Smooth muscle cell (in vitro differentiated cells): ENCODE results near the gene WWC1. TPM values are rescaled to one million over a fixed set of nuclear protein-coding genes. Genes with fewer than 3 reads are reported as not detected.

Experiments
- DNase-seq: peaks from one replicate; lab custom pipeline; 2025; ENCODE audit not compliant: unreplicated experiment; lab: John Stamatoyannopoulos, UW
- H2AFZ ChIP-seq: fragments of 200-600 bp; sonication (generic); 2 replicates; pipeline ENCODE4 v1.6.0; 2016; ENCODE audit warnings: antibody characterized with exemption, low read depth, mild to moderate bottlenecking
- H3F3A ChIP-seq: fragments of 200-600 bp; sonication (generic); 2 replicates; pipeline ENCODE4 v1.6.0; 2017; ENCODE audit warnings: antibody characterized with exemption, low read depth
- H3K27ac ChIP-seq: fragments of 200-600 bp; sonication (generic); 2 replicates; pipeline ENCODE4 v1.5.1; 2016; ENCODE audit warnings: low read depth, mild to moderate bottlenecking
- H3K27me3 ChIP-seq: fragments of 200-600 bp; sonication (generic); 2 replicates; pipeline ENCODE4 v1.6.1; 2016; ENCODE audit warnings: low read depth, mild to moderate bottlenecking
- H3K36me3 ChIP-seq: fragments of 200-600 bp; sonication (generic); 2 replicates; pipeline ENCODE4 v1.5.1; 2016; ENCODE audit warnings: low read depth
- H3K4me1 ChIP-seq: fragments of 200-600 bp; sonication (generic); 2 replicates; pipeline ENCODE4 v1.5.1; 2016; ENCODE audit warnings: low read depth
- H3K4me2 ChIP-seq: fragments of 200-600 bp; sonication (generic); 2 replicates; pipeline ENCODE4 v1.6.0; 2016; ENCODE audit warnings: mild to moderate bottlenecking
- H3K4me3 ChIP-seq: fragments of 200-600 bp; sonication (generic); 2 replicates; pipeline ENCODE4 v1.5.1; 2016; ENCODE audit warnings: mild to moderate bottlenecking
- H3K79me2 ChIP-seq: fragments of 200-600 bp; sonication (generic); 2 replicates; pipeline ENCODE4 v1.6.0; 2016; ENCODE audit warnings: low read depth, mild to moderate bottlenecking
- H3K9ac ChIP-seq: fragments of 200-600 bp; sonication (generic); 2 replicates; pipeline ENCODE4 v1.6.0; 2016; ENCODE audit warnings: low read depth
- H3K9me3 ChIP-seq: fragments of 200-600 bp; sonication (generic); replicated peaks from 2 replicates; pipeline ENCODE4 v1.5.1; 2016; ENCODE audit warnings: low read depth
- H4K20me1 ChIP-seq: fragments of 200-600 bp; sonication (generic); 2 replicates; pipeline ENCODE4 v1.6.0; 2016; ENCODE audit warnings: low read depth
- CTCF ChIP-seq: fragments of 200-600 bp; sonication (generic); IDR thresholded peaks from 2 replicates; pipeline ENCODE4 v1.5.1; 2017; ENCODE audit warnings: borderline replicate concordance, mild to moderate bottlenecking, antibody characterized with exemption; ENCODE audit not compliant: insufficient read depth, poor library complexity, severe bottlenecking
- WGBS: methylation state at CpG from one replicate; pipeline ENCODE4 v1.1.7; 2016; ENCODE audit warnings: low lambda C conversion rate; 5-methylcytosine and 5-hydroxymethylcytosine counted together
- polyA plus RNA-seq: library from polyadenylated mRNA; unstranded; fragments of >200 nt; fragmentation: Nextera tagmentation; extraction: Ambion mirVana; gene quantifications from 2 replicates; pipeline ENCODE4 v1.2.1, GENCODE V29; 2016
- total RNA-seq: library from RNA; depleted of rRNA; stranded (reverse); fragments of >200 nt; gene quantifications from 2 replicates; pipeline ENCODE4 v1.2.3, GENCODE V29; 2014

The WWC1 gene
- total and polyA plus RNA-seq, 2 experiments from 2014 or later = 3.7 to 7.5 TPM

GRCh38 chr5:168340487-168340886 lies 49.0 kb downstream of the WWC1 start:
- H3K9me3 ChIP-seq = no peaks in the 10 kb centered on the region
- H3K4me1 ChIP-seq = no peaks in the 10 kb centered on the region
- no peak for TF ChIP-seq CTCF
- H3K4me2 ChIP-seq = no peak overlapping the region
- H3K36me3 ChIP-seq = no peaks in the 10 kb centered on the region
- no peak overlapping the region for H3K9ac ChIP-seq
- WGBS = 91% methylated on average over 1 of the region's 1 CpG
- H3K27ac ChIP-seq = no peak overlapping the region
- no peak overlapping the region for H2AFZ ChIP-seq
- no peaks in the 10 kb centered on the region for H3K27me3 ChIP-seq
- H4K20me1 ChIP-seq = no peaks in the 10 kb centered on the region
- H3K4me3 ChIP-seq = no peak overlapping the region
- H3K79me2 ChIP-seq = no peaks in the 10 kb centered on the region
- DNase-seq = no peak
- H3F3A ChIP-seq = no peaks in the 10 kb centered on the region

GRCh38 chr5:168341178-168341577 lies 49.7 kb downstream of the WWC1 start:
- no peak overlapping the region for H2AFZ ChIP-seq
- WGBS = 47% methylated on average over 2 of the region's 2 CpGs
- no peak overlapping the region for H3K4me3 ChIP-seq
- H3K4me1 ChIP-seq = no peaks in the 10 kb centered on the region
- no peak for DNase-seq
- H4K20me1 ChIP-seq = no peaks in the 10 kb centered on the region
- no peaks in the 10 kb centered on the region for H3F3A ChIP-seq
- H3K27me3 ChIP-seq = no peaks in the 10 kb centered on the region
- H3K79me2 ChIP-seq = no peaks in the 10 kb centered on the region
- no peak for TF ChIP-seq CTCF
- no peak overlapping the region for H3K27ac ChIP-seq
- H3K36me3 ChIP-seq = no peaks in the 10 kb centered on the region
- H3K9ac ChIP-seq = no peak overlapping the region
- no peaks in the 10 kb centered on the region for H3K9me3 ChIP-seq
- H3K4me2 ChIP-seq = no peak overlapping the region

GRCh38 chr5:168342151-168342825 lies 50.8 kb downstream of the WWC1 start:
- Histone ChIP-seq H3K4me3 (no peak overlapping the region), H3F3A (no peaks in the 10 kb centered on the region), H3K9me3 (no peaks in the 10 kb centered on the region), H3K9ac (no peak overlapping the region), H3K27me3 (no peaks in the 10 kb centered on the region), H3K79me2 (no peaks in the 10 kb centered on the region), H4K20me1 (no peaks in the 10 kb centered on the region), H3K4me1 (no peaks in the 10 kb centered on the region), H3K4me2 (peak overlapping the region; percentile 28), H3K36me3 (no peaks in the 10 kb centered on the region), H3K27ac (no peak overlapping the region), H2AFZ (no peak overlapping the region)
- WGBS = 69% methylated on average over 6 of the region's 6 CpGs
- no peak for TF ChIP-seq CTCF
- no peak for DNase-seq

GRCh38 chr5:168342985-168343384 lies 51.5 kb downstream of the WWC1 start:
- H3K27me3 ChIP-seq = no peaks in the 10 kb centered on the region
- no peak for TF ChIP-seq CTCF
- no peak for DNase-seq
- H3K36me3 ChIP-seq = no peaks in the 10 kb centered on the region
- no peaks in the 10 kb centered on the region for H3K4me1 ChIP-seq
- no peak overlapping the region for H3K27ac ChIP-seq
- WGBS = 69% methylated on average over 3 of the region's 3 CpGs
- no peak overlapping the region for H2AFZ ChIP-seq
- no peaks in the 10 kb centered on the region for H3K9me3 ChIP-seq
- H3K9ac ChIP-seq = no peak overlapping the region
- H3K4me2 ChIP-seq = no peak overlapping the region
- no peaks in the 10 kb centered on the region for H4K20me1 ChIP-seq
- H3K4me3 ChIP-seq = no peak overlapping the region
- H3K79me2 ChIP-seq = no peaks in the 10 kb centered on the region
- H3F3A ChIP-seq = no peaks in the 10 kb centered on the region
